HepG2 (cell line): Measurements from ENCODE around the gene TNKS1BP1. TPM values are rescaled to one million over a fixed set of nuclear protein-coding genes. Genes with fewer than 3 reads are reported as not detected.
A peak's percentile ranks its signal among the peaks of the same experiment; 100 is the strongest.

Experiments
- ATAC-seq: fragments of 200-7000 bp; cut with Tn5 transposase; 3 replicates; pipeline ENCODE4 v1.9.1; 2020; ENCODE audit warnings: mild to moderate bottlenecking, moderate library complexity
- BruUV-seq: library from RNA; stranded (reverse); fragments of 400-500 nt; replicated peaks from 2 replicates; lab custom pipeline; 2021; lab: Mats Ljungman, UMichigan
- CTCF ChIA-PET: fragments of 300-600 bp; formaldehyde crosslinking; extraction: SDS; loops from one replicate; lab custom pipeline; 2021; ENCODE audit warnings: low total read pairs, inconsistent platforms, low intra/inter-chr PET ratio; lab: Yijun Ruan, JAX
- POLR2A ChIA-PET: fragments of 350-600 bp; sonication (Branson Sonifier 250); formaldehyde crosslinking; loops from one replicate; lab custom pipeline; 2020; ENCODE audit warnings: antibody characterized with exemption, inconsistent platforms; lab: Yijun Ruan, JAX
- DNase-seq: peaks from one replicate; pipeline ENCODE4 v3.0.0-alpha.2; 2015; ENCODE audit warnings: low spot score
- FAIRE-seq: peaks from 3 replicates; lab custom pipeline; 2011; peaks lifted over from hg19 to GRCh38; lab: Jason Lieb, UNC
- H2AFZ ChIP-seq: one replicate; pipeline ENCODE4 v1.6.1; 2011; ENCODE audit warnings: low read length, inconsistent platforms
- H3K27ac ChIP-seq: fragments of 300-600 bp; 3 replicates; pipeline ENCODE4 v1.8.0; 2011; ENCODE audit warnings: mixed run types, mild to moderate bottlenecking, mixed read lengths, low read length, inconsistent platforms; ENCODE audit not compliant: insufficient read depth; ENCODE audit errors: extremely low read length
- H3K27me3 ChIP-seq, 2 experiments: fragments of 200-600 bp in 1 of 2; 2 replicates in 1 of 2; 3 replicates in 1 of 2; pipeline versions ENCODE4 v1.6.0 to v1.8.0; 2011; ENCODE audit warnings: low read length in 2 of 2, mild to moderate bottlenecking in 2 of 2, moderate library complexity in 2 of 2, inconsistent platforms in 1 of 2; ENCODE audit not compliant: insufficient read depth in 2 of 2, control insufficient read depth in 1 of 2
- H3K36me3 ChIP-seq, 2 experiments: fragments of 200-600 bp in 1 of 2; replicated peaks in 1 of 2; 2 replicates in 1 of 2; 3 replicates in 1 of 2; pipeline versions ENCODE4 v1.5.1 to v1.8.0; 2011; ENCODE audit warnings: low read length in 2 of 2, inconsistent platforms in 1 of 2; ENCODE audit not compliant: insufficient read depth in 2 of 2, control insufficient read depth in 1 of 2
- H3K4me1 ChIP-seq: 2 replicates; pipeline ENCODE4 v1.5.1; 2012; ENCODE audit warnings: low read length, inconsistent platforms; ENCODE audit not compliant: insufficient read depth
- H3K4me2 ChIP-seq: 2 replicates; pipeline ENCODE4 v1.6.0; 2011; ENCODE audit warnings: low read depth, low read length, inconsistent platforms
- H3K4me3 ChIP-seq, 3 experiments: fragments of 200-600 bp in 1 of 3; sonication (generic), shearing (Covaris generic) in 1 of 3; replicated peaks in 1 of 3; 2 replicates each; pipeline ENCODE4 v1.5.1; 2011 to 2016; ENCODE audit warnings: low read length in 3 of 3, inconsistent platforms in 2 of 3, low read depth in 2 of 3, mild to moderate bottlenecking in 2 of 3, control low read depth in 1 of 3, mixed read lengths in 1 of 3; ENCODE audit not compliant: insufficient read depth in 1 of 3
- H3K79me2 ChIP-seq: one replicate; pipeline ENCODE4 v1.6.1; 2011; ENCODE audit warnings: low read length, inconsistent platforms; ENCODE audit not compliant: insufficient read depth
- H3K9ac ChIP-seq: 2 replicates; pipeline ENCODE4 v1.6.0; 2011; ENCODE audit warnings: mild to moderate bottlenecking, low read depth, low read length, inconsistent platforms; ENCODE audit not compliant: insufficient read depth
- H3K9me3 ChIP-seq: 2 replicates; pipeline ENCODE4 v1.5.1; 2012; ENCODE audit warnings: mild to moderate bottlenecking, low read length
- H4K20me1 ChIP-seq: 2 replicates; pipeline ENCODE4 v1.6.0; 2011; ENCODE audit warnings: inconsistent platforms, mild to moderate bottlenecking, low read length, moderate library complexity; ENCODE audit not compliant: insufficient read depth
- GATAD2A ChIP-seq: IDR thresholded peaks from 2 replicates; pipeline ENCODE4 v1.6.1; 2016
- MAZ ChIP-seq, 2 experiments: sonication (generic) in 1 of 2; formaldehyde crosslinking in 1 of 2; IDR thresholded peaks; 2 replicates each; pipeline versions ENCODE4 v1.5.0 to v1.6.1; 2012 to 2020; ENCODE audit warnings: low read depth in 2 of 2, mild to moderate bottlenecking in 2 of 2, borderline replicate concordance in 1 of 2, improper control_type of control experiment in 1 of 2, low read length in 1 of 2, missing genetic modification reagents in 1 of 2, moderate library complexity in 1 of 2
- MXI1 ChIP-seq: IDR thresholded peaks from 3 replicates; pipeline ENCODE4 v1.6.1; 2012; ENCODE audit warnings: low read depth, low read length, inconsistent platforms, borderline replicate concordance
- ZSCAN21 ChIP-seq: sonication (generic); formaldehyde crosslinking; IDR thresholded peaks from 2 replicates; pipeline ENCODE4 v1.8.0; 2022; ENCODE audit warnings: mild to moderate bottlenecking, missing genetic modification reagents, moderate library complexity, borderline replicate concordance
- WGBS: methylation state at CpG from one replicate; pipeline ENCODE4 v1.1.6; 2017; ENCODE audit warnings: low lambda C conversion rate; 5-methylcytosine and 5-hydroxymethylcytosine counted together
- in situ Hi-C: cut with HindIII; loops from 2 replicates; pipeline ENCODE4 v1.10.0; 2017; ENCODE audit warnings: low pct_unique_long_range_greater_than_20kb; ENCODE audit not compliant: extremely low pct_ligation_motif_present
- intact Hi-C: fragments of 100-400 bp; cut with micrococcal nuclease; formaldehyde crosslinking; loops from one replicate; pipeline ENCODE4 v1.10.0; 2022; ENCODE audit not compliant: unreplicated experiment
- polyA plus RNA-seq, 8 experiments: library from polyadenylated mRNA; depleted of rRNA in 3 of 8; stranded (reverse) in 7 of 8; unstranded in 1 of 8; fragments of >200 nt; fragmentation: Illumina TruSeq in 4 of 8; extraction: Trizol in 4 of 8; gene quantifications; 2 replicates each; pipeline versions ENCODE4 v1.2.1 to v1.2.3, GENCODE V29; 2011 to 2016; ENCODE audit warnings: low read depth in 4 of 8, missing spikeins in 1 of 8, mixed read lengths in 1 of 8; ENCODE audit not compliant: insufficient read depth in 1 of 8
- total RNA-seq, 5 experiments: library from RNA; depleted of rRNA; stranded (reverse); fragments of >200 nt; fragmentation: Illumina TruSeq; extraction: Trizol; gene quantifications; 2 replicates each; pipeline ENCODE4 v1.2.3, GENCODE V29; 2016; ENCODE audit warnings: low read depth in 1 of 5
- TF ChIP-seq, protein P1 (sequence below): sonication (generic); formaldehyde crosslinking; IDR thresholded peaks from 2 replicates; pipeline ENCODE4 v1.9.0; 2021; ENCODE audit warnings: missing genetic modification reagents, borderline replicate concordance
- TF ChIP-seq, protein P2 (sequence below): IDR thresholded peaks from 2 replicates; pipeline ENCODE4 v1.6.1; 2016; ENCODE audit warnings: missing compliant biosample characterization, missing genetic modification reagents, borderline replicate concordance
- TF ChIP-seq, protein P3 (sequence below): sonication (generic); formaldehyde crosslinking; IDR thresholded peaks from 2 replicates; pipeline ENCODE4 v1.4.0; 2020; ENCODE audit warnings: low read depth, mild to moderate bottlenecking, missing genetic modification reagents

The TNKS1BP1 gene
- total and polyA plus RNA-seq, 2 of the 13 experiments (the other 11 are each of a cell fraction or from before 2014, with no cell fraction given) = 13.7 to 15.0 TPM

DNA sequence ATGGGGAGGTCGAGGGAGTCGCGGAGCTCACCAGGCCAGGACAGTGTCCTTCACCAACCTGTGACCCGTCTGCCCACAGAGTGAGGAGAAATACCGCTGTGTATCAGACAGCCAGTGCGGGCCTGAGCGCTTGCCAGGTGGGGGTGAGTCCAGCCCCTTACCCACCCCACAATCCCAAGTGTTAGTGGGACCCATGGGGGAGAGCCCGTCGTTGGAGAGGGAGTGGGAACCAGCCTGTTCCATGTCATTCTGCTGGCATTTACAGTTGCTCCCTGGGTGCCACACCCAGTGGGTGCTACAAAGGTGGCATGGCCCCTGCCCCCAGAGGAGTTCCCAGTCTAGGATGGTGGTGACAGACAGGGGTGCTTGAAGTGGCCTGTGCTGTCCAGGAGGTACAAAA is 22.6 kb upstream of the TNKS1BP1 start:
- FAIRE-seq (no peak), DNase-seq (no peak), ATAC-seq (no peak)
- no peaks in the 10 kb centered on the region for H3K9me3 ChIP-seq
- no peak overlapping the region for H3K4me2 ChIP-seq
- no TSS peak for BruUV-seq
- WGBS = 37% methylated on average over 6 of the region's 9 CpGs
- H3K36me3 ChIP-seq = no peaks in the 10 kb centered on the region
- in situ Hi-C loops (loop anchor here (5.0 to 10.0 kb wide), 4 partner anchors 110 to 295 kb away; partner anchors contain the start of genes TIMM10 and UBE2L6), intact Hi-C loops (loop anchor here (5.0 to 10.0 kb wide), 2 partner anchors 70 to 213 kb away; no protein-coding TSS in a partner anchor)
- no peaks in the 10 kb centered on the region for H3K79me2 ChIP-seq
- peaks cover 53% of the 10 kb centered on the region for H3K4me1 ChIP-seq
- peaks cover 1 to 22% of the 10 kb centered on the region in 2 experiments; a peak in 4 of 5 replicates for H3K27me3 ChIP-seq
- no peak overlapping the region for H3K4me3 ChIP-seq
- H2AFZ ChIP-seq = no peak overlapping the region
- CTCF ChIA-PET = no interaction called here
- no peak overlapping the region for H3K27ac ChIP-seq
- no peaks in the 10 kb centered on the region for H4K20me1 ChIP-seq
- POLR2A ChIA-PET = no interaction called here
- H3K9ac ChIP-seq = no peak overlapping the region
- TF ChIP-seq, protein P1, sequence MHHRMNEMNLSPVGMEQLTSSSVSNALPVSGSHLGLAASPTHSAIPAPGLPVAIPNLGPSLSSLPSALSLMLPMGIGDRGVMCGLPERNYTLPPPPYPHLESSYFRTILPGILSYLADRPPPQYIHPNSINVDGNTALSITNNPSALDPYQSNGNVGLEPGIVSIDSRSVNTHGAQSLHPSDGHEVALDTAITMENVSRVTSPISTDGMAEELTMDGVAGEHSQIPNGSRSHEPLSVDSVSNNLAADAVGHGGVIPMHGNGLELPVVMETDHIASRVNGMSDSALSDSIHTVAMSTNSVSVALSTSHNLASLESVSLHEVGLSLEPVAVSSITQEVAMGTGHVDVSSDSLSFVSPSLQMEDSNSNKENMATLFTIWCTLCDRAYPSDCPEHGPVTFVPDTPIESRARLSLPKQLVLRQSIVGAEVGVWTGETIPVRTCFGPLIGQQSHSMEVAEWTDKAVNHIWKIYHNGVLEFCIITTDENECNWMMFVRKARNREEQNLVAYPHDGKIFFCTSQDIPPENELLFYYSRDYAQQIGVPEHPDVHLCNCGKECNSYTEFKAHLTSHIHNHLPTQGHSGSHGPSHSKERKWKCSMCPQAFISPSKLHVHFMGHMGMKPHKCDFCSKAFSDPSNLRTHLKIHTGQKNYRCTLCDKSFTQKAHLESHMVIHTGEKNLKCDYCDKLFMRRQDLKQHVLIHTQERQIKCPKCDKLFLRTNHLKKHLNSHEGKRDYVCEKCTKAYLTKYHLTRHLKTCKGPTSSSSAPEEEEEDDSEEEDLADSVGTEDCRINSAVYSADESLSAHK (CRISPR knock-in tag) = no peak

DNA sequence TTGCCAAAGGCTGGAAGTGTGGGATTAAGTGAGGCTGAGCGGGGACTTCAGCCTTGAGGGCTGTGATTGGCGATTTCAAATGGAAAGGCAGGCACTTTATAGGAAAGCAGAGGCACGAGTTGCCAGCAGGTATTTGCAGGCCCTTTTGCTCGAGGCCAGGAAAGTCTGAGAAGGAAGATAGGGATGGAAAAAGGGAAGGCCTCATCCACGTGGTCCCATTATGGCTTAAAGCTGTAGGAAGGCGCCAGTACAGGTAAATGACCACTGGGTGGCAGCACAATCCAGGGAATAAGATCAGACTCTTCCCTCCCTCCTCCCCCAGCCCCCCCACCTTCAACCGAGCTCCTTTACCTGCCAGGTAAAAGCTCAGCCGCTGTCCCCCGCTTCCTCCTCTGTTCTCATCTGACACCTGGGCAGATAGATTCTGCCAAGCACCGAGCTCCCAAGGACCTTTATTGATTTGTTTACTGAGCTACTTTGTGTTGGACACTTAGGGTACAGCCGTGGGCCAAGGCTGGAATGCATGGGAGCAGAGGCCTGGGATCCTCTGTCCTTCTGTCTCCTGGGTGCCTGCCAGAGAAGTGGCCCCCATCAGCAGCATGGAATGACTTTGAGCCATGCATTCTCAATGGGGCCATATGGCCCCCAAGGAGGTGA is 20.9 kb upstream of the TNKS1BP1 start:
- FAIRE-seq (peak; percentile 80), DNase-seq (peak; percentile 64), ATAC-seq (peak; percentile 55)
- Histone ChIP-seq H2AFZ (peak overlapping the region; percentile 92), H4K20me1 (no peaks in the 10 kb centered on the region), H3K27me3 (peaks cover 1 to 27% of the 10 kb centered on the region in 2 experiments; a peak in 4 of 5 replicates), H3K4me1 (peaks cover 65% of the 10 kb centered on the region), H3K79me2 (no peaks in the 10 kb centered on the region), H3K4me3 (peak overlapping the region in 1 of 3 experiments; percentile 20; a peak in 1 of 6 replicates), H3K9ac (no peak overlapping the region), H3K4me2 (peak overlapping the region; percentile 65), H3K36me3 (no peaks in the 10 kb centered on the region), H3K27ac (no peak overlapping the region), H3K9me3 (no peaks in the 10 kb centered on the region)
- WGBS = 7% methylated on average over 11 of the region's 11 CpGs
- POLR2A ChIA-PET = interaction anchor here (0.8 to 1.1 kb wide), 4 partner anchors 10 to 296 kb away, joined by 3 to 6 read pairs (median 3); partner anchors contain the start of gene SSRP1
- no TSS peak for BruUV-seq
- intact Hi-C loops = loop anchor here (1.0 to 10.0 kb wide), 7 partner anchors 68 to 1179 kb away; no protein-coding TSS in a partner anchor
- CTCF ChIA-PET = interaction anchor here (0.8 to 1.8 kb wide), 4 partner anchors 135 to 299 kb away, joined by 3 to 7 read pairs (median 6); no protein-coding TSS in a partner anchor
- in situ Hi-C loops = loop anchor here (5.0 to 10.0 kb wide), 4 partner anchors 112 to 297 kb away; partner anchors contain the start of genes TIMM10 and UBE2L6
- TF ChIP-seq ZSCAN21 (CRISPR knock-in tag) (no peak), MXI1 (0 out of 3 replicates have a peak, but pooled peaks have one; percentile 18), GATAD2A (CRISPR knock-in tag) (peak; percentile 25; the same call in 1 of the 2 replicates), MAZ (IDR thresholded peaks at IDR 0.05; ENCODE audit: borderline replicate concordance, low read depth, low read length) (peak; percentile 41; the same call in 1 of the 2 replicates), MAZ (CRISPR knock-in tag; IDR thresholded peaks at IDR 0.05; ENCODE audit: low read depth) (no peak)
- TF ChIP-seq, protein P2, sequence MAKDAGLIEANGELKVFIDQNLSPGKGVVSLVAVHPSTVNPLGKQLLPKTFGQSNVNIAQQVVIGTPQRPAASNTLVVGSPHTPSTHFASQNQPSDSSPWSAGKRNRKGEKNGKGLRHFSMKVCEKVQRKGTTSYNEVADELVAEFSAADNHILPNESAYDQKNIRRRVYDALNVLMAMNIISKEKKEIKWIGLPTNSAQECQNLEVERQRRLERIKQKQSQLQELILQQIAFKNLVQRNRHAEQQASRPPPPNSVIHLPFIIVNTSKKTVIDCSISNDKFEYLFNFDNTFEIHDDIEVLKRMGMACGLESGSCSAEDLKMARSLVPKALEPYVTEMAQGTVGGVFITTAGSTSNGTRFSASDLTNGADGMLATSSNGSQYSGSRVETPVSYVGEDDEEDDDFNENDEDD (CRISPR knock-in tag) = peak; percentile 40; the same call in 1 of the 2 replicates
- TF ChIP-seq, protein P3, sequence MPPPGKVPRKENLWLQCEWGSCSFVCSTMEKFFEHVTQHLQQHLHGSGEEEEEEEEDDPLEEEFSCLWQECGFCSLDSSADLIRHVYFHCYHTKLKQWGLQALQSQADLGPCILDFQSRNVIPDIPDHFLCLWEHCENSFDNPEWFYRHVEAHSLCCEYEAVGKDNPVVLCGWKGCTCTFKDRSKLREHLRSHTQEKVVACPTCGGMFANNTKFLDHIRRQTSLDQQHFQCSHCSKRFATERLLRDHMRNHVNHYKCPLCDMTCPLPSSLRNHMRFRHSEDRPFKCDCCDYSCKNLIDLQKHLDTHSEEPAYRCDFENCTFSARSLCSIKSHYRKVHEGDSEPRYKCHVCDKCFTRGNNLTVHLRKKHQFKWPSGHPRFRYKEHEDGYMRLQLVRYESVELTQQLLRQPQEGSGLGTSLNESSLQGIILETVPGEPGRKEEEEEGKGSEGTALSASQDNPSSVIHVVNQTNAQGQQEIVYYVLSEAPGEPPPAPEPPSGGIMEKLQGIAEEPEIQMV (CRISPR knock-in tag) = no peak
